Body of pancreas (tissue), 4 donors: ENCODE data around the gene PLAU. TPM values are rescaled to one million over a fixed set of nuclear protein-coding genes. Genes with fewer than 3 reads are reported as not detected.
A peak's percentile ranks its signal among the peaks of the same experiment; 100 is the strongest.

Experiments used
- ATAC-seq: fragments of 150-250 bp; one replicate; pipeline ENCODE4 v1.9.1; 2016
- DNase-seq, 4 donors: peaks; one replicate each; pipeline ENCODE4 v3.0.0-alpha.2; 2019
- H3K27ac ChIP-seq, 4 donors: fragments of 200-600 bp; sonication (generic); 1 replicate in 3 of 4; 2 replicates in 1 of 4; pipeline versions ENCODE4 v1.5.1 to v1.6.1; 2016 to 2019; ENCODE audit warnings: mild to moderate bottlenecking in 1 of 4, mixed read lengths in 1 of 4, moderate library complexity in 1 of 4
- H3K27me3 ChIP-seq, 2 donors: fragments of 200-600 bp; sonication (generic); one replicate each; pipeline ENCODE4 v1.6.0; 2016; ENCODE audit warnings: mild to moderate bottlenecking in 1 of 2
- H3K36me3 ChIP-seq, 2 donors: fragments of 200-600 bp; sonication (generic); replicated peaks in 1 of 2; 2 replicates each; pipeline ENCODE4 v1.5.1; 2016; ENCODE audit warnings: low read depth in 2 of 2; ENCODE audit not compliant: insufficient read depth in 1 of 2
- H3K4me1 ChIP-seq: fragments of 200-600 bp; sonication (generic); one replicate; pipeline ENCODE4 v1.6.0; 2016
- H3K4me3 ChIP-seq, 2 donors: fragments of 200-600 bp; sonication (generic); 1 replicate in 1 of 2; 2 replicates in 1 of 2; pipeline ENCODE4 v1.5.1; 2016 to 2019
- H3K9me3 ChIP-seq, 3 donors: fragments of 200-600 bp; sonication (generic); 1 replicate in 2 of 3; 2 replicates in 1 of 3; pipeline ENCODE4 v1.5.1; 2016
- CTCF ChIP-seq, 7 experiments: fragments of 450-650 bp in 4 of 7; fragments of 200-600 bp in 3 of 7; sonication (generic) in 3 of 7; IDR thresholded peaks; one replicate each; pipeline ENCODE4 v1.5.1; 2016 to 2019; ENCODE audit warnings: antibody characterized with exemption in 7 of 7
- POLR2A ChIP-seq, 3 donors: fragments of 450-650 bp; IDR thresholded peaks; one replicate each; pipeline ENCODE4 v1.6.1; 2016; ENCODE audit warnings: antibody characterized with exemption in 3 of 3, mild to moderate bottlenecking in 2 of 3
- WGBS, 2 donors: methylation state at CpG; one replicate each; pipeline ENCODE4 v1.1.5; 2017; 5-methylcytosine and 5-hydroxymethylcytosine counted together
- intact Hi-C: fragments of 100-400 bp; cut with DNase I; formaldehyde crosslinking; loops from one replicate; pipeline ENCODE4 v1.15.1; 2023
- total RNA-seq, 2 donors: library from RNA; depleted of rRNA; stranded (reverse); fragments of >200 nt; gene quantifications; one replicate each; pipeline ENCODE4 v1.1.0, GENCODE V29; 2016

The PLAU gene
- total RNA-seq, 2 donors from 2014 or later = 1.6 to 4.3 TPM

- Histone ChIP-seq H3K36me3 (no peaks in the 10 kb centered on the region), H3K4me3 (no peak overlapping the region), H3K4me1 (peaks cover 17% of the 10 kb centered on the region), H3K27me3 (no peaks in the 10 kb centered on the region), H3K27ac (peak overlapping the region in 3 of 4 donors; percentile 7 to 68 (median 55)), H3K9me3 (no peaks in the 10 kb centered on the region)
- 63 to 73% methylated on average over 6 to 8 of the region's 8 CpGs for WGBS, 2 donors
- DNase-seq = peak; percentile 26 to 67 (median 34)
- TF ChIP-seq POLR2A (IDR thresholded peaks at IDR 0.05) = no peak
- no peak for TF ChIP-seq CTCF (IDR thresholded peaks at IDR 0.05)
- intact Hi-C loops = no loop called here
- peak; percentile 39 for ATAC-seq
Measured at GRCh38 chr10:73906524-73907447, 4.1 kb upstream of the PLAU start.

GRCh38 chr10:73907841-73908517 is 3.0 kb upstream of the PLAU start:
- ATAC-seq = peak; percentile 7
- Histone ChIP-seq H3K9me3 (no peaks in the 10 kb centered on the region), H3K27ac (peak overlapping the region in 2 of 4 donors; percentile 55 to 68), H3K27me3 (no peaks in the 10 kb centered on the region), H3K36me3 (no peaks in the 10 kb centered on the region), H3K4me1 (peaks cover 17% of the 10 kb centered on the region), H3K4me3 (no peak overlapping the region)
- peak in 1 of 4 donors; percentile 71 for DNase-seq
- 70 to 84% methylated on average over 6 of the region's 6 CpGs for WGBS, 2 donors
- no peak for TF ChIP-seq POLR2A (IDR thresholded peaks at IDR 0.05)
- intact Hi-C loops = no loop called here

- intact Hi-C loops = no loop called here
- Histone ChIP-seq H3K9me3 (no peaks in the 10 kb centered on the region), H3K27me3 (no peaks in the 10 kb centered on the region), H3K36me3 (no peaks in the 10 kb centered on the region), H3K27ac (peak overlapping the region in 1 of 4 donors; percentile 68), H3K4me1 (peaks cover 17% of the 10 kb centered on the region), H3K4me3 (no peak overlapping the region)
- 42 to 58% methylated on average over 9 to 10 of the region's 10 CpGs for WGBS, 2 donors
- no peak for ATAC-seq
- TF ChIP-seq CTCF (IDR thresholded peaks at IDR 0.05) (no peak), POLR2A (IDR thresholded peaks at IDR 0.05) (no peak)
- peak in 1 of 4 donors; percentile 54 for DNase-seq
Measured at GRCh38 chr10:73908853-73909539, 1.9 kb upstream of the PLAU start.

GRCh38 chr10:73909540-73910115 is 1.3 kb upstream of the PLAU start:
- Histone ChIP-seq H3K4me1 (peaks cover 17% of the 10 kb centered on the region), H3K27ac (peak overlapping the region in 2 of 4 donors; percentile 1 to 68), H3K4me3 (no peak overlapping the region), H3K36me3 (no peaks in the 10 kb centered on the region), H3K9me3 (no peaks in the 10 kb centered on the region), H3K27me3 (no peaks in the 10 kb centered on the region)
- TF ChIP-seq POLR2A (IDR thresholded peaks at IDR 0.05) = no peak
- TF ChIP-seq CTCF (IDR thresholded peaks at IDR 0.05) = no peak
- 76 to 81% methylated on average over 4 of the region's 4 CpGs for WGBS, 2 donors
- no peak for DNase-seq
- intact Hi-C loops = no loop called here
- no peak for ATAC-seq
